ENCODE data around the gene C16orf90. TPM values are rescaled to one million over a fixed set of nuclear protein-coding genes. Genes with fewer than 3 reads are reported as not detected.
A peak's percentile ranks its signal among the peaks of the same experiment; 100 is the strongest.

The C16orf90 gene
- total and polyA plus RNA-seq, 2 donors (not counting 1 experiment from before 2014, with no cell fraction given) = not detected

DNA sequence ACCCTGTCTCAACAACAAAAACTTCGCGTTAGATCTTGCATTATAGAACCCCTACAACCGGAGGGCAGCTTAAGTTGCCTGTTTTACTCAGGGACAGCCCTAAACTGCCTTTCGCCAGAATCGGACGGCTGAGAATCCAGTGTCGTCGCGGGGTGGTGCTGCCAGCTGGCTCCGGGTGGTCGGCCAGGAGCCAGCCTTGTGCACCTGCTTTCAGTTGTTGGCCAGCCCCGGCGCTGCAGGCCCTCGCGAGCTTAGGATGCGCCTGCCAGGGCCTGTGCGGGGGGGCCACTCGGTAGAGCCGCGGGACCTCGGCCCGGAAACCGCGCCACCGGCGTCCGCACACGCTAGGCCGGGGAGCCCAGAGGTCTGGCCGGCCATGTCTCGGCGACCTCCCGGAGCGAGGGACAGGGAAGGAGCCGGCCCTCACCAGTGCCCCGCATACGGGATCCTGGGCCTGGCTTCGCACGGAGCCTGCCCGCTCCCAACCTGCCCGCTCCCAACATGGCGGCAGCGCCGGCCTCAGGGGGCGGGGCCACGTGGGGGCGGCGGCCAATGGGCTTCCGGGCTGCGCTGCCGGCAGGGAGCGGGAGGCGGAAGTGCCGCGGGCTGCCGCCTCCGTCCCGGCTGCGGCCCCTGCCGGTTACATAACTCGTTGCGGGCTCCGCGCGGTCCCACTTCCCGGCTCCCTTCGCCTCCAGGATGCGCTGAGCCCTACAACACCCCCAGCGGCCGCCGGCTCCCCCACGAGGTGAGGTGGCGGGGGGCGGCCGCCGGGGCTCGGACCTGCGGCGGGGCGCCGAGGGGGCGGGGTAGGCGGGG is 37.6 kb downstream of the C16orf90 start:
- Mint-ChIP-seq H3K9me3 (ENCODE audit: insufficient read depth) (no peaks in the 10 kb centered on the region), H3K4me3 (peak overlapping the region; percentile 84), H3K27ac (peak overlapping the region; percentile 90), H3K27me3 (no peaks in the 10 kb centered on the region), H3K4me1 (peaks cover 50% of the 10 kb centered on the region)
- H3K79me2 ChIP-seq (ENCODE audit: control insufficient read depth, insufficient read depth, low read length) = peaks cover 57% of the 10 kb centered on the region
- TF ChIP-seq EZH2 (IDR thresholded peaks at IDR 0.05; ENCODE audit: borderline replicate concordance, insufficient read depth, low read depth, low read length, poor library complexity, severe bottlenecking) = no peak
- TF ChIP-seq, protein P1, sequence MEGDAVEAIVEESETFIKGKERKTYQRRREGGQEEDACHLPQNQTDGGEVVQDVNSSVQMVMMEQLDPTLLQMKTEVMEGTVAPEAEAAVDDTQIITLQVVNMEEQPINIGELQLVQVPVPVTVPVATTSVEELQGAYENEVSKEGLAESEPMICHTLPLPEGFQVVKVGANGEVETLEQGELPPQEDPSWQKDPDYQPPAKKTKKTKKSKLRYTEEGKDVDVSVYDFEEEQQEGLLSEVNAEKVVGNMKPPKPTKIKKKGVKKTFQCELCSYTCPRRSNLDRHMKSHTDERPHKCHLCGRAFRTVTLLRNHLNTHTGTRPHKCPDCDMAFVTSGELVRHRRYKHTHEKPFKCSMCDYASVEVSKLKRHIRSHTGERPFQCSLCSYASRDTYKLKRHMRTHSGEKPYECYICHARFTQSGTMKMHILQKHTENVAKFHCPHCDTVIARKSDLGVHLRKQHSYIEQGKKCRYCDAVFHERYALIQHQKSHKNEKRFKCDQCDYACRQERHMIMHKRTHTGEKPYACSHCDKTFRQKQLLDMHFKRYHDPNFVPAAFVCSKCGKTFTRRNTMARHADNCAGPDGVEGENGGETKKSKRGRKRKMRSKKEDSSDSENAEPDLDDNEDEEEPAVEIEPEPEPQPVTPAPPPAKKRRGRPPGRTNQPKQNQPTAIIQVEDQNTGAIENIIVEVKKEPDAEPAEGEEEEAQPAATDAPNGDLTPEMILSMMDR (IDR thresholded peaks at IDR 0.05) = peak; percentile 63
- peaks cover 28 to 39% of the 10 kb centered on the region in 2 donors for H3K4me1 ChIP-seq (ENCODE audit: control insufficient read depth in 2 of 2, insufficient read depth in 2 of 2, low read length in 2 of 2)
- WGBS (ENCODE audit: insufficient coverage) = under 1% methylated on average over 81 of the region's 83 CpGs
- ATAC-seq (ENCODE audit: low read depth) (peak; percentile 94), DNase-seq (peak; percentile 96)
- H3K27me3 ChIP-seq (replicated peaks in 1 of 4; ENCODE audit: control extremely low read depth in 1 of 4, control insufficient read depth in 3 of 4, insufficient read depth in 4 of 4, low read length in 3 of 4) = no peaks in the 10 kb centered on the region
- H4K20me1 ChIP-seq (ENCODE audit: control insufficient read depth, insufficient read depth, low read length, poor library complexity, severe bottlenecking) = peaks cover 23% of the 10 kb centered on the region
- ChIA-PET POLR2A (interaction anchor here (0.6 to 1.5 kb wide), 7 partner anchors 14 to 307 kb away, joined by 3 to 12 read pairs (median 4); partner anchors contain the start of genes CLUAP1, NAA60, TIGD7 and ZNF174), CTCF (interaction anchor here (0.6 to 1.2 kb wide), 7 partner anchors 14 to 398 kb away, joined by 3 to 7 read pairs (median 3); partner anchors contain the start of genes NAA60, ZNF174, ZNF597 and ZSCAN32)
- H3K4me2 ChIP-seq (replicated peaks; ENCODE audit: low read depth, low read length, poor library complexity, severe bottlenecking) = peak overlapping the region; percentile 93
- H2AFZ ChIP-seq (ENCODE audit: insufficient read depth, low read depth, low read length, poor library complexity, severe bottlenecking) = peak overlapping the region; percentile 92
- intact Hi-C loops (cut with micrococcal nuclease) = loop anchor here (1.0 to 5.0 kb wide), 8 partner anchors 14 to 815 kb away; partner anchors contain the start of genes NAA60, SLX4, TFAP4 and TIGD7
- H3K27ac ChIP-seq (ENCODE audit: low read length in 2 of 2) = peak overlapping the region; percentile 87 to 95
- peak overlapping the region; percentile 48 to 86 (median 73) for H3K4me3 ChIP-seq (ENCODE audit: control extremely low read depth in 1 of 5, extremely low read depth in 1 of 5, insufficient read depth in 1 of 5, low read depth in 2 of 5, low read length in 4 of 5)
- H3K36me3 ChIP-seq (replicated peaks in 1 of 2; ENCODE audit: control extremely low read depth in 1 of 2, control insufficient read depth in 1 of 2, extremely low read depth in 1 of 2, insufficient read depth in 2 of 2, low read length in 1 of 2) = no peaks in the 10 kb centered on the region
- no peaks in the 10 kb centered on the region for H3K9me3 ChIP-seq (ENCODE audit: control extremely low read depth in 1 of 3, control insufficient read depth in 2 of 3, insufficient read depth in 1 of 3, low read length in 2 of 3)
- H3K9ac ChIP-seq (ENCODE audit: low read length) = peak overlapping the region; percentile 89

Data from B cell (primary cell).